ENCODE data around the gene NOL4L. TPM values are rescaled to one million over a fixed set of nuclear protein-coding genes. Genes with fewer than 3 reads are reported as not detected.

NOL4L gene
- total and polyA plus RNA-seq, 2 donors (not counting 3 experiments of a cell fraction or from before 2014, with no cell fraction given), result 55.2 to 79.6 TPM

GRCh38 chr20:32634041-32634805 is 49.1 kb upstream of the NOL4L start:
- H2AFZ ChIP-seq (ENCODE audit: low read depth, low read length), result no peak overlapping the region
- BruUV-seq (replicated peaks), result no TSS peak
- peaks cover 1 to 2% of the 10 kb centered on the region in 2 experiments for H3K27me3 ChIP-seq (ENCODE audit: control insufficient read depth in 2 of 2, insufficient read depth in 2 of 2, low read length in 2 of 2)
- FAIRE-seq, result no peak
- H3K27ac ChIP-seq (ENCODE audit: insufficient read depth, low read depth, low read length), result no peak overlapping the region
- H3K9me1 ChIP-seq (replicated peaks; ENCODE audit: control insufficient read depth, extremely low read depth, insufficient read depth, low read length), result no peaks in the 10 kb centered on the region
- H3K9me3 ChIP-seq (replicated peaks; ENCODE audit: control insufficient read depth, insufficient read depth, low read length), result no peaks in the 10 kb centered on the region
- no peak for DNase-seq (ENCODE audit: low read depth, low spot score)
- ChIA-PET POLR2A (no interaction called here), CTCF (interaction anchor here (0.7 to 1.4 kb wide), 3 partner anchors 17 to 93 kb away, joined by 3 read pairs; no protein-coding TSS in a partner anchor)
- intact Hi-C loops (cut with micrococcal nuclease) (no loop called here), dilution Hi-C loops (cut with MboI; ENCODE audit: extremely low pct_ligation_motif_present, low sequenced_read_pairs) (no loop called here)
- no peaks in the 10 kb centered on the region for H4K20me1 ChIP-seq (replicated peaks; ENCODE audit: control insufficient read depth, extremely low read depth, insufficient read depth, low read length)
- no peak for TF ChIP-seq EZH2 (IDR thresholded peaks at IDR 0.05; ENCODE audit: borderline replicate concordance, low read depth, low read length, severe bottlenecking)
- no peaks in the 10 kb centered on the region for H3K4me1 ChIP-seq (ENCODE audit: control insufficient read depth, extremely low read depth, insufficient read depth, low read length)
- no peaks in the 10 kb centered on the region for H3K79me2 ChIP-seq (ENCODE audit: control insufficient read depth, insufficient read depth, low read length)
- no peak overlapping the region for H3K4me2 ChIP-seq (ENCODE audit: insufficient read depth, low read length)
- no peaks in the 10 kb centered on the region for H3K36me3 ChIP-seq (ENCODE audit: control insufficient read depth in 2 of 2, extremely low read depth in 1 of 2, insufficient read depth in 2 of 2, low read length in 2 of 2)
- H3K9ac ChIP-seq (replicated peaks; ENCODE audit: extremely low read depth, insufficient read depth, low read length), result no peak overlapping the region
- no peak overlapping the region for H3K4me3 ChIP-seq (replicated peaks in 1 of 3; ENCODE audit: insufficient read depth in 1 of 3, low read depth in 1 of 3, low read length in 3 of 3)

GRCh38 chr20:32632461-32633354 is 47.6 kb upstream of the NOL4L start:
- Histone ChIP-seq H4K20me1 (replicated peaks; ENCODE audit: control insufficient read depth, extremely low read depth, insufficient read depth, low read length) (no peaks in the 10 kb centered on the region), H2AFZ (ENCODE audit: low read depth, low read length) (no peak overlapping the region), H3K27me3 (ENCODE audit: control insufficient read depth in 2 of 2, insufficient read depth in 2 of 2, low read length in 2 of 2) (peaks cover 0 to under 1% of the 10 kb centered on the region in 2 experiments), H3K4me2 (ENCODE audit: insufficient read depth, low read length) (no peak overlapping the region), H3K9me3 (replicated peaks; ENCODE audit: control insufficient read depth, insufficient read depth, low read length) (no peaks in the 10 kb centered on the region), H3K79me2 (ENCODE audit: control insufficient read depth, insufficient read depth, low read length) (no peaks in the 10 kb centered on the region), H3K9me1 (replicated peaks; ENCODE audit: control insufficient read depth, extremely low read depth, insufficient read depth, low read length) (no peaks in the 10 kb centered on the region), H3K4me1 (ENCODE audit: control insufficient read depth, extremely low read depth, insufficient read depth, low read length) (no peaks in the 10 kb centered on the region), H3K36me3 (ENCODE audit: control insufficient read depth in 2 of 2, extremely low read depth in 1 of 2, insufficient read depth in 2 of 2, low read length in 2 of 2) (no peaks in the 10 kb centered on the region), H3K27ac (ENCODE audit: insufficient read depth, low read depth, low read length) (no peak overlapping the region), H3K9ac (replicated peaks; ENCODE audit: extremely low read depth, insufficient read depth, low read length) (no peak overlapping the region), H3K4me3 (replicated peaks in 1 of 3; ENCODE audit: insufficient read depth in 1 of 3, low read depth in 1 of 3, low read length in 3 of 3) (no peak overlapping the region)
- DNase-seq (ENCODE audit: low read depth, low spot score) (no peak), FAIRE-seq (no peak)
- no TSS peak for BruUV-seq (replicated peaks)
- POLR2A ChIA-PET, result no interaction called here
- intact Hi-C loops (cut with micrococcal nuclease) (no loop called here), dilution Hi-C loops (cut with MboI; ENCODE audit: extremely low pct_ligation_motif_present, low sequenced_read_pairs) (no loop called here)
- CTCF ChIA-PET, result no interaction called here
- no peak for TF ChIP-seq FOS (IDR thresholded peaks at IDR 0.05; ENCODE audit: borderline replicate concordance, insufficient read depth, low read length)
- TF ChIP-seq MAX (IDR thresholded peaks at IDR 0.05; ENCODE audit: insufficient read depth, insufficient read length), result no peak
- no peak for TF ChIP-seq JUN (IDR thresholded peaks at IDR 0.05; ENCODE audit: borderline replicate concordance, insufficient read depth, insufficient read length, low read depth)
- TF ChIP-seq GATA2 (IDR thresholded peaks at IDR 0.05; ENCODE audit: insufficient read depth, insufficient read length, low read depth, low read length), result no peak
- TF ChIP-seq EZH2 (IDR thresholded peaks at IDR 0.05; ENCODE audit: borderline replicate concordance, low read depth, low read length, severe bottlenecking), result no peak
- no peak for TF ChIP-seq MYC (IDR thresholded peaks at IDR 0.05; ENCODE audit: low read depth, low read length)
- TF ChIP-seq POLR2A (IDR thresholded peaks at IDR 0.05; ENCODE audit: low read depth, low read length), result no peak
- no peak for TF ChIP-seq CTCF (IDR thresholded peaks at IDR 0.05; ENCODE audit: extremely low read depth in 1 of 2, insufficient read depth in 1 of 2, low read depth in 1 of 2, low read length in 2 of 2)
- TF ChIP-seq POLR2AphosphoS5 (IDR thresholded peaks at IDR 0.05; ENCODE audit: insufficient read depth, low read depth, low read length), result no peak

Data from endothelial cell of umbilical vein (primary cell).